Measurements from ENCODE around the gene ADAM12. TPM values are rescaled to one million over a fixed set of nuclear protein-coding genes. Genes with fewer than 3 reads are reported as not detected.
A peak's percentile ranks its signal among the peaks of the same experiment; 100 is the strongest.

The ADAM12 gene
- polyA plus RNA-seq, 1 donor: 2.2 TPM

DNA sequence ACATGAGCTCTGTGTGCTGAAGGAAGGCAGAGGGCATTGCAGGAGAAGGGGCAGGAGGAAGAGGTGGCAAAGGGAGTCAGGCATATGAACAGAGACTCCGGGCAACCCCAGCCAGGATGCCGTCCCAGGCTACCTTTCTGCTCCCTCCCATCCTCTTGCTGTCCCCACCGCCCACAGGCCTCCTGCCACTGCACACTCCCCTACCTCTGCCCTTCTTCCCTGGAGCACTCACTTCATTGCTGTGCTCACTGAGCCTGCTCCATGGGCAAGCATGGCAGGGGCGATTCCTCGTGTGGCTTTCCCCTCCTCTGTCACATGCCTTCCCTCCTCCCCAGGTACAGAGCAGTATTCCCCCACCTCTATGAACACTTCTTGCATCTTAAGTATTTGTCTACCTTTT is 398.5 kb downstream of the ADAM12 start:
- no peak for DNase-seq
- H3K36me3 ChIP-seq (ENCODE audit: control insufficient read depth, insufficient read depth, low read length): no peaks in the 10 kb centered on the region
- H3K4me1 ChIP-seq (ENCODE audit: control insufficient read depth, insufficient read depth, low read length): no peaks in the 10 kb centered on the region
- WGBS (ENCODE audit: insufficient coverage, low lambda C conversion rate): no CpG with 5 or more reads among the region's 5 CpGs
- no peaks in the 10 kb centered on the region for H3K9me3 ChIP-seq (ENCODE audit: control insufficient read depth, low read depth, low read length)
- H3K4me3 ChIP-seq (ENCODE audit: low read length): no peak overlapping the region
- H3K27ac ChIP-seq (ENCODE audit: low read length): no peak overlapping the region
- no peaks in the 10 kb centered on the region for H3K27me3 ChIP-seq (ENCODE audit: control insufficient read depth, insufficient read depth, low read length)

DNA sequence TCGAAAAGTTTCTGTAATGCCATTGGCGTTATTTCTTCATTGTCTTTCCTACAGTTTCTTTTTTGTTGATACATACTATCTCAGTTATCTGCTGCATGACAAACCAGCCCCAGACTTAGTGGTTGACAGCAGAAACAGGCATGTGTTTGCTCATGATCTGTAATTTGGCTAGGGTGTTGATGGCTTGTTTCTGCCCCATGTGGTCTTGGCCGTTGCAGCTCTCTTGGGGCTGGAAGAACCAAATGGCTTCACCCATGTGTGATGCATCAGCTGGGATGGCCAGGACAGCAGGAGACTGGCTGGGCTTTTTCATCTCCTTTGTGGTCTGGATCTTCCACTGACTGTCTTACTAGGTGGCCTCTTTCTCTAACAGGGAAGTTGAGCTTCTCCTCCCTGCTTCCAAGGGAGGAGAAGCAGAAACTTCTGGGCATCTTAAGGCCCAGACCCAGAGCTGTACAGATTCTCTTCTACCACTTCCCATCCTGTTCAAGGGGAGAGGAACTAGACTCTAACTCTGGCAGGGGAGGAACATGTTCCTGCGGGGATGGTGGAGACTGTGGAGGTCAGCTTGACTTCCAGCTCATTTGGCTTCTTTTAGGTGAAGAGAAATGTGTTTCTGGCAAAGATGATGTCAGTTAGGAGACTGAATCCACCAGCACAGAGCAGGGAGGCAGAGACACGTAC is 402.6 kb downstream of the ADAM12 start:
- 86% methylated on average over 2 of the region's 5 CpGs for WGBS (ENCODE audit: insufficient coverage, low lambda C conversion rate)
- no peaks in the 10 kb centered on the region for H3K27me3 ChIP-seq (ENCODE audit: control insufficient read depth, insufficient read depth, low read length)

DNA sequence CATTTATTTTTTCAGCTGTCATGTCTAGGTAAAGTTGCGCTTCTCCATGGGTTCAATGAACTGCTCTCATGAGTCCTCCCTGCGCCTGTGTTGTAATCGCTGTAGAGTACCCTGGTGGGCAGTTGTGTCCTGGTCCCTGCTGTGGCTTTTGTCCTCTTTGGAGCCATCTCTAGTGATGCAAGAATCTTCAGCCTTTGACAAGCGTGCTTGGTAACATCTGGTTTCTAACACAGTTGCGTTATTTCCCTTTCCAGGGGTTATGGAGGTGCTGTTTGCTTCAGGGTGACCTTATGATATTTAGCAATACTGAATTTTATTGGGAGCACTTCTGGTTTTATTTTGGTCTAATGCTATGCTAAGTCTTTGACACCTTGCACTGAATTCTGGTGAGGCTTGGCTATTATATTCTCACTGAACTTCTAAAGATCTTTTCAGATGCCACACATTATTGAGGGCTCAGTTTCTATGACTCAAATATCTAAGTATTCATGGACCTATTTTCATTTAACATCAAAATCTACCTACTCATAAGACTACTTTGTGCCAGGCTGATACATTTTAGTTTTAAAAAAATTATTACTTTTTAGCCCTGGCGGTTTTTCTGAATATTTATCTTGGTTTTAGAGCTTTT is 403.3 kb downstream of the ADAM12 start:
- Histone ChIP-seq H3K9me3 (ENCODE audit: control insufficient read depth, low read depth, low read length) (no peaks in the 10 kb centered on the region), H3K36me3 (ENCODE audit: control insufficient read depth, insufficient read depth, low read length) (no peaks in the 10 kb centered on the region), H3K27ac (ENCODE audit: low read length) (no peak overlapping the region), H3K27me3 (ENCODE audit: control insufficient read depth, insufficient read depth, low read length) (no peaks in the 10 kb centered on the region), H3K4me3 (ENCODE audit: low read length) (no peak overlapping the region), H3K4me1 (ENCODE audit: control insufficient read depth, insufficient read depth, low read length) (no peaks in the 10 kb centered on the region)
- 93% methylated on average over 1 of the region's 6 CpGs for WGBS (ENCODE audit: insufficient coverage, low lambda C conversion rate)
- no peak for DNase-seq

More for the DNA sequence above, 402.6 kb downstream of the ADAM12 start:
- DNase-seq: no peak
- Histone ChIP-seq H3K9me3 (ENCODE audit: control insufficient read depth, low read depth, low read length) (no peaks in the 10 kb centered on the region), H3K27ac (ENCODE audit: low read length) (no peak overlapping the region), H3K4me1 (ENCODE audit: control insufficient read depth, insufficient read depth, low read length) (no peaks in the 10 kb centered on the region), H3K4me3 (ENCODE audit: low read length) (no peak overlapping the region), H3K36me3 (ENCODE audit: control insufficient read depth, insufficient read depth, low read length) (no peaks in the 10 kb centered on the region)

DNA sequence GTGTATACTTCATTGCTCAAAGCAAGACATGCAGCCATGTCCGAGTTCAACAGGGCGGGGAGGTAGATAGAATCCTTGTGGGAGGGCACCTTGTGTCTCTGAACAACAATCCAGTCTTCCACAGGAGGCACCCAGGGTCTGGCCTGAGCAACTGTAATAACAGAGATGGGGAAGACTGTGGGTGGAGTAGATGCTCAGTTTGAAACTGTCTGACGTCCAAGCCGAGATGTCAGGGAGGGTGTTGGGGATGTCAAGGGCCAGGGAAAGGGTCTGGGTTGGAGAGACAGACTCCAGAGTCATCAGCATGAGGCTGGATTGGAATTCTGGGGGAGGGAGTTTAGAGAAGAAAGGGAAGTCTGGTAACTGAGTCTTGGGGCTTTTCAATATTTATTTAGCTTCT is 403.9 kb downstream of the ADAM12 start:
- no peak for DNase-seq
- Histone ChIP-seq H3K4me3 (ENCODE audit: low read length) (no peak overlapping the region), H3K27me3 (ENCODE audit: control insufficient read depth, insufficient read depth, low read length) (no peaks in the 10 kb centered on the region), H3K9me3 (ENCODE audit: control insufficient read depth, low read depth, low read length) (no peaks in the 10 kb centered on the region), H3K36me3 (ENCODE audit: control insufficient read depth, insufficient read depth, low read length) (no peaks in the 10 kb centered on the region), H3K4me1 (ENCODE audit: control insufficient read depth, insufficient read depth, low read length) (no peaks in the 10 kb centered on the region), H3K27ac (ENCODE audit: low read length) (no peak overlapping the region)
- WGBS (ENCODE audit: insufficient coverage, low lambda C conversion rate): no CpG with 5 or more reads among the region's 4 CpGs

DNA sequence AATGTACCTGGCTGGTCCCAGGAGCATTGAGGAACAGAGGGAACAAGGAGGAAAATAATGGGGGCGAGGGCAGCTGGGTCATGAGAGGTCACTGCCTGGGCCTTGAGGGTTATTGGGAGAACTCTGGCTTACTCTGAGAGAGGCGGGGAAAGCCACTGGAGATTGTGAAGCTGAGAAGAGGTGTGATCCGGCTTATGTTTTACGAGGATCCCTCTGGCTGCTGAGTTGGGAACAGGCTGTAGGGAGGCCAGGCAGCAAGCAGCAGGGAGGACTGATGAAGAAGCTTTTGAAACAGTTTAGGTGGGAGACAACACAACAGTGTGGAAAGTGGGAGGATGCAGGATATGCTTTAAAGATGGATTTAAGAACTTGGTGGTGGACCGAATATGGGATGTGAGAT is 404.6 kb downstream of the ADAM12 start:
- no CpG with 5 or more reads among the region's 5 CpGs for WGBS (ENCODE audit: insufficient coverage, low lambda C conversion rate)
- no peaks in the 10 kb centered on the region for H3K36me3 ChIP-seq (ENCODE audit: control insufficient read depth, insufficient read depth, low read length)
- no peaks in the 10 kb centered on the region for H3K9me3 ChIP-seq (ENCODE audit: control insufficient read depth, low read depth, low read length)
- H3K4me3 ChIP-seq (ENCODE audit: low read length): no peak overlapping the region
- no peak overlapping the region for H3K27ac ChIP-seq (ENCODE audit: low read length)
- no peaks in the 10 kb centered on the region for H3K4me1 ChIP-seq (ENCODE audit: control insufficient read depth, insufficient read depth, low read length)
- no peak for DNase-seq
- no peaks in the 10 kb centered on the region for H3K27me3 ChIP-seq (ENCODE audit: control insufficient read depth, insufficient read depth, low read length)

DNA sequence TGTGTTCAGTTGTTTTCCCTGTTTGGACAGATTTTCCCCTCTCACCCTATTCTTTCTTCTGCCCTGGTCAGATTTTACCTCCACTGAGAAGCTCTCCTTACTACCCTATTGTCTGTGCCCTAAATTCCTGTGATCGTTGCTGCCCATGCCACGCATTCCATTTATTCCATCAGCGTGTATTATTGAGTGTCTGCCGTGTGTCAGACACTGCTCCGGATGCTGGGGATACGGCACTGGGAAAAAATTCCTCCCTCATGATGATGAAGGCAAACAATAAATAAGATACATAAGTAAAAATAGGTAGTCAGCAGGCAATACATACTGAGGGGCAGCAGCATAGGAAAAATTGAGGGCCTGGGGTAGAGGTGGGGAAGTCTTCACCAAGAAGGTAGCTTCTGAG is 405.1 kb downstream of the ADAM12 start:
- no peak overlapping the region for H3K27ac ChIP-seq (ENCODE audit: low read length)
- no CpG with 5 or more reads among the region's 6 CpGs for WGBS (ENCODE audit: insufficient coverage, low lambda C conversion rate)
- no peaks in the 10 kb centered on the region for H3K9me3 ChIP-seq (ENCODE audit: control insufficient read depth, low read depth, low read length)
- H3K4me1 ChIP-seq (ENCODE audit: control insufficient read depth, insufficient read depth, low read length): no peaks in the 10 kb centered on the region
- DNase-seq: no peak
- H3K27me3 ChIP-seq (ENCODE audit: control insufficient read depth, insufficient read depth, low read length): no peaks in the 10 kb centered on the region
- H3K36me3 ChIP-seq (ENCODE audit: control insufficient read depth, insufficient read depth, low read length): no peaks in the 10 kb centered on the region
- no peak overlapping the region for H3K4me3 ChIP-seq (ENCODE audit: low read length)

DNA sequence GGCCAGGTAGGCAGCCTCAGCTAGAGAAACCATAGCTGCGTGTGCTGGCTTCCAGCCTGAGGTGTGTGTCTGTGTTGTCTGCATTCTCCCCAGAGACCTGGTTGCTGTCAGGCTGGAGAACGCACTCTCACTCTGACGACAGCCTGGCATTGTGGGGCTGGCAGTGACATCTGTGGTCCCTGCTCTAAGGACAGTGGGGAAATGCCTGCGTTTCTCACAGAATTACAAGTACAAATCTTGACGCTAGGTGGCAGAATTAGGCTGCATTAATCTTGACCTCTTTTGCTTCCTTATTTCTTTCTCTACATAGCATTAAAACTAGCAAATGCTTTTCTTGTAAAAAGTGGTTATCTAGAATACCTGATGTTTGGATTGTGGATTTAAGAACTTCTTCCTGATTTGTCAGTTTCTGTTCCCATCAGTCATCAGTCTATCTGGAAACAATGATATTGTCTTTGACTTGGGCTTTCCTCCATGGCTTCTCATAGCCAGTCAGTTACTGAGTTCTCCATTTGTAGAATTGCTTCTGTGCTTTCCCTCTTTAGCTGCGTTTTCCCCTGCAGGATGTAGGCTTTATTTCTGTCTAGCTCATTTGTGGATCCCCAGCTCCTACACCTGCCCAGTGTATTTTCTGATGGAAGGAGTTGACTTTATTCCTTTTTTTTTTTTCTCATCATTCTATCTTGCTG is 405.9 kb downstream of the ADAM12 start:
- Histone ChIP-seq H3K4me3 (ENCODE audit: low read length) (no peak overlapping the region), H3K36me3 (ENCODE audit: control insufficient read depth, insufficient read depth, low read length) (no peaks in the 10 kb centered on the region), H3K27me3 (ENCODE audit: control insufficient read depth, insufficient read depth, low read length) (no peaks in the 10 kb centered on the region), H3K9me3 (ENCODE audit: control insufficient read depth, low read depth, low read length) (no peaks in the 10 kb centered on the region), H3K27ac (ENCODE audit: low read length) (no peak overlapping the region), H3K4me1 (ENCODE audit: control insufficient read depth, insufficient read depth, low read length) (no peaks in the 10 kb centered on the region)
- 17% methylated on average over 1 of the region's 6 CpGs for WGBS (ENCODE audit: insufficient coverage, low lambda C conversion rate)
- DNase-seq: peak; percentile 33 to 49

DNA sequence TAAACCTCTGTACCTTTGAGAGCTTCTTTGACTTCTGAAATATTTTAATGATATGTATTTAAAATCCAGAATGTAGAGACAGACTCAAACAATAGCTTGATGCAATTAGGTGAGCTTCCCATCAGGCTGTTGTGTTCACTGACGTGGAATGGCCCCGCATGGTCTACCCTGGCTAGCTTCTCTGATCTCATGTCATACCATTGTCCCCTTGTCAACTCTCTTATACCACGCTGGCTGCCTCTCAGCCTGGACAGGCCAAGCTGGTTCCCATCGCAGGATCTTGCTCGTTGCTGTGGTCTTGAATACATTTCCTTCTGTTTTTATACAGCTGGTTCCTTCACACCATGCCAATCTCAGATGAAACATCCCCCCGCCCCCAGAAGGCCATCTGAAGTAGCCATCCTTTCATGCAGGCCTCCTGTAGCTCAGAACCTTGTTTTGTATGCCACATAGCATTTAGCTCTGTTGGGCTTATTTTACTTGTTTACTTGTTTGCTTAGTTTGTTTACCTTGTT is 407.7 kb downstream of the ADAM12 start:
- Histone ChIP-seq H3K4me3 (ENCODE audit: low read length) (no peak overlapping the region), H3K27ac (ENCODE audit: low read length) (no peak overlapping the region), H3K27me3 (ENCODE audit: control insufficient read depth, insufficient read depth, low read length) (no peaks in the 10 kb centered on the region), H3K36me3 (ENCODE audit: control insufficient read depth, insufficient read depth, low read length) (no peaks in the 10 kb centered on the region), H3K9me3 (ENCODE audit: control insufficient read depth, low read depth, low read length) (no peaks in the 10 kb centered on the region), H3K4me1 (ENCODE audit: control insufficient read depth, insufficient read depth, low read length) (no peaks in the 10 kb centered on the region)
- no peak for DNase-seq
- 80% methylated on average over 1 of the region's 6 CpGs for WGBS (ENCODE audit: insufficient coverage, low lambda C conversion rate)

DNA sequence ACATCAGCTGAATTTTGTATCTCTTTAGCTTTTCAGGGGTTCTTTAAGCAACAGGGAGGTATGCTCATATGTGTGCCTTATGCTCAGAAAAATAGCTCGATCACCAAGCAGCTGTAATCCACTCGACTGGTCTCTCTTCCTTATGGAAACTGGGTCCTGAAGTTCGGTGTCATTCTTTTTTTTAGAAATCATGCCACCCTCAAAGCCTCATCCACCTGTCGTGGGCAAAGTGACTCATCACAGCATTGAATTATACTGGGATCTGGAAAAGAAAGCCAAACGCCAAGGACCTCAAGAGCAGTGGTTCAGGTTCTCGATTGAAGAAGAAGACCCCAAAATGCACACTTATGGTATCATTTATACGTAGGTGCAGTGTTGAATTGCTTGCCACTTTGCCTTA is 408.3 kb downstream of the ADAM12 start:
- Histone ChIP-seq H3K4me3 (ENCODE audit: low read length) (no peak overlapping the region), H3K36me3 (ENCODE audit: control insufficient read depth, insufficient read depth, low read length) (no peaks in the 10 kb centered on the region), H3K27ac (ENCODE audit: low read length) (no peak overlapping the region), H3K27me3 (ENCODE audit: control insufficient read depth, insufficient read depth, low read length) (no peaks in the 10 kb centered on the region), H3K9me3 (ENCODE audit: control insufficient read depth, low read depth, low read length) (no peaks in the 10 kb centered on the region), H3K4me1 (ENCODE audit: control insufficient read depth, insufficient read depth, low read length) (no peaks in the 10 kb centered on the region)
- no peak for DNase-seq
- no CpG with 5 or more reads among the region's 7 CpGs for WGBS (ENCODE audit: insufficient coverage, low lambda C conversion rate)

DNA sequence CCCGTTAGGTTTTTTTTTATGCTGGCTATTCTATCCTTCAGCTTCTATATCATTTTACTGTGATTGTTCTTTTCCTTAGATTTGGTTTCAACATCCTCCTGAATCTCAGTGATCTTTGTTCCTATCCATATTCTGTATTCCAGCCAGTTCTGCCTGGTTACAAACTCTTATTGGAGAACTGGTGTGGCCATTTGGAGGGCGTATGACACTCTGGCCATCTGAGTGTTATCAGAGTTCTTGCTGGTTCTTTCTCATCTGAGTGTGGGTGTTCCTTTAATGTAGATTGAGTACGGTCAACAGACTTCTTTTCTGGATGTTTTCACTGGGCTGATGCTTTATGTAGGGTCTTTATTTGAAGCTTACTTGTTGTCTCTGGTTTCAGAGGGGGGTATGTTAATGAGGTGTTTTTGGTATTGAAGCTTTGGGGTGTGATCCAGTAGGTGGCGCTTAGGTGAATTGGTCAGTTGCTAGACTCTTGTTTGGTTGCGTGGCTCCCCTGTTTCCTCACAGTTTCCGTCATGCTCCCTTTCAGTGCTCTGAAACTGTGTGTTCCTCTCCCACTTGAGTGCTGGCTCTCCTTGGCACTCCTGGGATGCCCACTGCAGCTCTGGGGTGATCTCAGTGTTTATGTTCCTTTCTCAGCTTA is 411.2 kb downstream of the ADAM12 start:
- Histone ChIP-seq H3K36me3 (ENCODE audit: control insufficient read depth, insufficient read depth, low read length) (no peaks in the 10 kb centered on the region), H3K27ac (ENCODE audit: low read length) (no peak overlapping the region), H3K4me1 (ENCODE audit: control insufficient read depth, insufficient read depth, low read length) (no peaks in the 10 kb centered on the region), H3K9me3 (ENCODE audit: control insufficient read depth, low read depth, low read length) (no peaks in the 10 kb centered on the region), H3K4me3 (ENCODE audit: low read length) (no peak overlapping the region), H3K27me3 (ENCODE audit: control insufficient read depth, insufficient read depth, low read length) (no peaks in the 10 kb centered on the region)
- 100% methylated on average over 1 of the region's 6 CpGs for WGBS (ENCODE audit: insufficient coverage, low lambda C conversion rate)
- DNase-seq: no peak
